Measurements from ENCODE around the gene TRHDE.

Gene TRHDE, protein sequence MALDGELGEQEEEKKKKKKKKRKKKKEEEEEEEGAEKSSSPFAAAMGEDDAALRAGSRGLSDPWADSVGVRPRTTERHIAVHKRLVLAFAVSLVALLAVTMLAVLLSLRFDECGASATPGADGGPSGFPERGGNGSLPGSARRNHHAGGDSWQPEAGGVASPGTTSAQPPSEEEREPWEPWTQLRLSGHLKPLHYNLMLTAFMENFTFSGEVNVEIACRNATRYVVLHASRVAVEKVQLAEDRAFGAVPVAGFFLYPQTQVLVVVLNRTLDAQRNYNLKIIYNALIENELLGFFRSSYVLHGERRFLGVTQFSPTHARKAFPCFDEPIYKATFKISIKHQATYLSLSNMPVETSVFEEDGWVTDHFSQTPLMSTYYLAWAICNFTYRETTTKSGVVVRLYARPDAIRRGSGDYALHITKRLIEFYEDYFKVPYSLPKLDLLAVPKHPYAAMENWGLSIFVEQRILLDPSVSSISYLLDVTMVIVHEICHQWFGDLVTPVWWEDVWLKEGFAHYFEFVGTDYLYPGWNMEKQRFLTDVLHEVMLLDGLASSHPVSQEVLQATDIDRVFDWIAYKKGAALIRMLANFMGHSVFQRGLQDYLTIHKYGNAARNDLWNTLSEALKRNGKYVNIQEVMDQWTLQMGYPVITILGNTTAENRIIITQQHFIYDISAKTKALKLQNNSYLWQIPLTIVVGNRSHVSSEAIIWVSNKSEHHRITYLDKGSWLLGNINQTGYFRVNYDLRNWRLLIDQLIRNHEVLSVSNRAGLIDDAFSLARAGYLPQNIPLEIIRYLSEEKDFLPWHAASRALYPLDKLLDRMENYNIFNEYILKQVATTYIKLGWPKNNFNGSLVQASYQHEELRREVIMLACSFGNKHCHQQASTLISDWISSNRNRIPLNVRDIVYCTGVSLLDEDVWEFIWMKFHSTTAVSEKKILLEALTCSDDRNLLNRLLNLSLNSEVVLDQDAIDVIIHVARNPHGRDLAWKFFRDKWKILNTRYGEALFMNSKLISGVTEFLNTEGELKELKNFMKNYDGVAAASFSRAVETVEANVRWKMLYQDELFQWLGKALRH

DNA sequence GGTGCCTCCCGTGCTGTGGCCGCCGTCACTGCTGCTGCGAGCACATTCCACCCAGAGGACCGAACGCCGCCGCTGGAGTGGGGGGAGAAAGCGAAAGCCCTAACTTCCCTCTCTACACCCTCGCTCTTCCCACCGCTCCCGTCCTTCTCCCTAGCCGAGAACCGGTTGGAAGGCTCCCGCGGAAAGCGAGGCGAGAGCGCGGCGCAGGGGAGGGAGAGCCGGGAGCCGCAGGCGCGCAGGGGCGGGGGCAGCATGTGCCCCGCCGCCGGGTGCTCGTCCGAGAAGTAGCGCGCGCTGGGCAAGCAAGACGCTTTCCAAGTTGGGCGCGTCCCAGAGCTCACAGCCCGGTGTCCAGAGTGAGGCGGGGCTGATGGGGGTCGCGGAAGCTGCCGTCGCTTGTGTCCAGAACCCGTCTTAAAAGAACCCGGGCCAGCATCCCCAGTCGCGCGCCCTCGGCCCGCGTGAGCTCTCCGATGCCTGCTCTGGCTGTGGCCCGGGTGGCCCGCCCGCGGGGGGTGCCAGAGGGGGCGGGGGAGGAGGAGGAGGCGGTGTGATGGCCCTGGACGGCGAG lies at the start of gene TRHDE:
TRHDE (plus strand) TSS at position 280 of the 571 bp plus-strand sequence; CDS start at position 554, 274 bp downstream.
- DNase-seq (ENCODE audit: low read depth in 2 of 2), result no peak

DNA sequence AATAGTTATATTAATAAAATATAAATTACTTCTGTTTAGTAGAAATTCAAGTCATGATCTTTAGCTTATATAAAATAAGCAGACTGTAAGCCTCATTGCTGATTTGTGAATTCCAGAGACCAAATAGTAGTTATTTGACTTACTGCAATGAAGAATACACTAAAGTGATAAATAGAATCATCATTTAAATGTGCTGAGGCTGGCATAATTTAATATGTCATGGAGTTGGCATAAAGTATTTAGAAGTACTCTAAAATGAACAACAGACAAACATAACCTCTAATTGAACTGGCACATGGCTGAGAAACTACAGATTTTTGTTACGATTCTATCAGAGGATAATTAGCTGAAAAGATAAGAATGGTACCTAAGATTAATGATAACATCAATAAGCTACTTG lies 45.7 kb upstream of the TRHDE start:
- DNase-seq (ENCODE audit: low read depth in 2 of 2), result no peak

DNA sequence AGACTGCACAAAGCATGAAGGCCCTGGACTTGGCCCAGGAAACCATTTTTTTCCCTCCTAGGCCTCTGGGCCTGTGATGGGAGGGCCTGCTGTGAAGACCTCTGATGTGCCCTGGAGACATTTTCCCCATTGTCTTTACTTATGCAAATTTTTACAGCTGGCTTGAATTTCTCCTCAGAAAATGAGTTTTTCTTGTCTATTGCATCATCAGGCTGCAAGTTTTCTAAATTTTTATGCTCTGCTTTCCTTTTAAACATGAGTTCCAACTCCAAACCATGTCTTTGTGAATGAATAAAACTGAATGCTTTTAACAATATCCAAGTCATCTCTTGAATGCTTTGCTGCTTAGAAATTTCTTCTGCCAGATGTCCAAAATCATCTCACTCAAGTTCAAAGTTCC lies 43.7 kb upstream of the TRHDE start:
- no peak for DNase-seq (ENCODE audit: low read depth in 2 of 2)

DNA sequence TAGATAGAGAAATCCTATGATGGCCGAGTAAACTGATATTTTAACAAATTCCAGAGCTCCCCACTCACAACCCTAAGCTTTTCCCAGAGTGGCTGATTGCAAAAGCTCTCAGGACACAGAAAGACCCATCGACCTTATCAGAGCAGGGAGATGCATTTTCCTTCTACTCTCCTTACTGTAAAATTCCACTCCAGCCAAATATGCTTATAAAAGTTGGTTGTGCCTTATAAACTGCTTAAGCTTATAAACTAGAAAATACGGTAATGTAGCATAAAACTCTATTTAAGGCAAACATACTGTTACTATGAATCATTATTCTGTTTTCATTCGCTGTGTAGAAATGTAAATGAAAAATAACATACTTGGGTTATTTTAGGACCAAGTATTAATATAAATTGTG lies 41.6 kb upstream of the TRHDE start:
- DNase-seq (ENCODE audit: low read depth in 2 of 2), result no peak

DNA sequence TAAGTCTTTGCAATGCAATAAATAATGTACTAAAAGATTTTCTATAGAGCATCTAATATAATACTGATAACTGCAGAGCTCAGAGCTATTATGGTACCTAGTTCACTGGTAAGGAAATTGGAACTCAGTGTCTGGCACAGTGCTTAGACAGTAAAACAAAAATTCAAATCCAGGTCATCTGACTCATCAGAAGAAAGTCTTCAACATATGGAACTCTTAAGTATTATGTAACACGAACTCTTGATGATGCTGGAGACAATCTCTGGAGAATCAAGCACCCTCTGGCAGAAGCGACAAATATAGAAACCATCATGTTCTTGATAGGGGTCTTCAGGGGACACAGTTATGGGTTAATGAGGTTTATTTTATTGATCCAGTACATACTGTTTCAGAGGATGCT lies 37.3 kb upstream of the TRHDE start:
- DNase-seq (ENCODE audit: low read depth in 2 of 2), result no peak

DNA sequence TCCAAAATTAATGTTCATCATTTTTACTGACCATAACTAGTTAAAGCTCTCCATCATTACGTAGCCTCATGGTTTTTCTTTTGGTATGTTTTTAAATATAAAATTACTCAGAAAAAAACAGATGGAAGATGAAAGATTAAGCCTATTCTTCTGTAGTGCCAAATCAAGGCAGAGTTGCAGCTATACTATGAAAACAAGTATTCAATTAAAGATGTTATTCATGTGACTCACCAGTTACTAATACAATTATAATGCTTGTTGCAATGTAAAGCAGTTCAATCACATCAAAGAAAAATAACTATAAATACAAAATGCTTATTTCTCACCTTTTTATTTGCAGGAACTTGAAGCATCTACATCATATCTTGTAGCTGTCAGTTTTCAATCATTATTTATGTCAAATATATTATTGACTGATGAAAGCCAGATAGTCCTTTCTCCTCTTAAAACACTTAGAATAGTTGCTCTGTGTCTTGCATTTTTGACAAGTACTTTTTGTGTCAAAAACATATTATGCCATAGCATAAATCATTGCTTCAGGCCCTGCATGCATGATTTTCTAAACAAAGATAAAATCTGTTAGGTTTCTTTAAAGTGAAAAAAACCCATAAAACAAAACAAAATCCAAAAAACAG lies 36.0 kb upstream of the TRHDE start:
- DNase-seq (ENCODE audit: low read depth in 2 of 2), result no peak

DNA sequence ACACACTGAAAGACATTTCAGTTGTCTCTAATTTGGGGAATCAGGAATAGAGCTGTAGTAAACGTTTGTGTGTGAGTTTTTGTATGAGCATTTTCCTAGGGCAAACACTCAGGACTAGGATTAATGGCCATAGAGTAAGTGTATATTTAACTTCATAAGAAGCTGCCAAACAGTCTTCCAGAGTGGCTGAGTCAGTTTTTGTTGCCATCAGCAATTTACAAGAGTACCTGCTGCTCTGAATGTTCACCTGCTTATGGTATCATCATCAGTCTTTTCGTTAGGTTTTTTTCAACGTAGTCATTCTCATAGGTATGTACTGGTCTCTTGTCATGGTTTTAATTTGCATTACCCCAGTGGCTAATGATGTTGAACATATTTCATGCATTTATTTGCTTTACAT lies 30.6 kb upstream of the TRHDE start:
- no peak for DNase-seq (ENCODE audit: low read depth in 2 of 2)

DNA sequence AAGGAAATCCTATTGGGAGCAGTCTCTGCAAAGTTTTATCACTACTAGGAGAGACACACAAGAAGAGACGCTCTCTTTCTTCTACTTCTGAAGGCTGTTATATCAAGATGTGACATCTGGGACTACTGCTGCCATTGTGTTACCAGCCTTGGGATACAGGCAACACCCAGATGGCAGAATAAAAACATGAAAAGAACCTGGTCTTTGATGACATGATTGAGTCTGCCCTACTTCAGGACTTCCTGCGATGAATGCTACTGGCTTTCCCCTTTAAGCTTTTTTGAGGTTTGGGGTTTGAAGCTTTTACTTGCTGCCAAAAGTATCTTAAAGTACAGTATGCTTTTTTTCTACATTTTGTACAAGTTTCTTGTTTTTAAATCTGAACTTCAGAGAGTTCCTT lies 29.2 kb upstream of the TRHDE start:
- no peak for DNase-seq (ENCODE audit: low read depth in 2 of 2)

DNA sequence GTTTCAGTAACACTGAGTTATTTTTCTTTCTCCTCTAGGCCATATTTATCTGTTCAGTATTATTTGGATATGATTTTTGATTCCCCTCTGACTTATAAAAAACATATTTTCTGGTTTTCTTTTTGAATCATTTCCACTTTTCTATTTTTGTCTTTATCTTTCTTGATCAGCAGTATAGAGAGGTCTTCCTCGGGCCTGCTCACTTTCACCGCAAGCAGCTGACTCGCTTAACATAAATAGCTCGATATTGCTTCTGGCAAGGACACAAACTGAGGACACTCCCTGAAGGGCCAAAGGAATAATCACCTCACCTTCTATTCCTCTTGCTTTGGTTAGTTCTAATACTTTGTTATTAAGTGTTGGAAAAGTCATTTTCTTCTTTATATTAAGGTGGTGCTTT lies 25.8 kb upstream of the TRHDE start:
- no peak for DNase-seq (ENCODE audit: low read depth in 2 of 2)

DNA sequence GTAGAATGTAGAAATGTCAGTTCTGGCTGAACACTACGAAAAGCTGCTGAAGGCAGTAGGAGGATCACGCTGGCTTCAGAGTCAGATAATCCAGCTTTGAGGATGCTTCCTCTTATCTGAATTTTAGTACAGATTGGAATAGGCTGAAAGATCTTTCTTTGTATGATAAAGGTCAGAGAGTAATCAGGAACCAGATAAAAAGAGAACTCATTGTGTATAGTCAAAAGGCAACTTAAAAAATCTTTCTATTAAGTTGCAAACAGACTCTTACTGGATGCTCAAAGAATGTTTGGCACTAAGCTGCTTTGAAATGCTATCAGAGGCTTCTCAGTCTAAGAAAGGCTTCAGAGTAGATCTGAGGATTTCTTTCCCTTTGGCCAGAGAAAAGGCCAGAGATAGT lies 21.8 kb upstream of the TRHDE start:
- DNase-seq (ENCODE audit: low read depth in 2 of 2), result no peak

DNA sequence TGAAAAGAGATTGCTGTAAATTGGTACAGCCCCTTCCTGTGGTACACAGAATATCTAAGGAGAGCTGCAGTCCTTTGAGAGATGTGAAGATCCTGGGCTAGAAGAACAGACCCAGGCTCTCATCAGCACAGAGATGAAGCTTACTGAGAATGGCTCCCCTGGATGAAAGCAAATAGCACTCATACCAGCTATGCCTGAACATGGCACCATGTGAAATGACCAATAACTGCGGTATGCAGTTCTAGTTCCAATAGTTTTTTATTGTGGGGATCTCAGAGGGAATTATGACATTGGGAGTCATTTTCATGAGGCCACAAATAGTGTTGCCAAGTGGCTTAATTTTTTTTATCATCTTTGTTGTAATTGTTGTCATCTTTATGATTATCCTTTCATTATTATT lies 15.4 kb upstream of the TRHDE start:
- no peak for DNase-seq (ENCODE audit: low read depth in 2 of 2)

DNA sequence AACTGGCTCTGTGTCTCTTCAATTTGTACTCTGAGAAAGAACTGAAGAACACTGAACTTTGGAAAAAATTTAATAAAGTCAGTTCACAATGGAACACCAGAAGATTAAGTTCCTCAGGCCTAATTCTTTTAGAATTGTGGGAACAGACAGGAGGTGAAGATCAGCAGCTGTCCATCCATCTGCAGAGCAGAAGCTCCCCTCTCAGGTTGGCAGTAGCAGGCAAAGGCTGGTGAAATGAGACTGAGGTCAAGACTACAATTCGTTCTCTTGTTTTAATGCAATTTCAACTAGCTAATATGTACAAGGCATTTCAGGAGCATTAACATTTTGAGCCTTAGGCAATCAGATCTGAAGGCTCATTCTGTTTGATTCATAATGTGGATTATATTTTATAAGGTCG lies 10.3 kb upstream of the TRHDE start:
- no peak for DNase-seq (ENCODE audit: low read depth in 2 of 2)

DNA sequence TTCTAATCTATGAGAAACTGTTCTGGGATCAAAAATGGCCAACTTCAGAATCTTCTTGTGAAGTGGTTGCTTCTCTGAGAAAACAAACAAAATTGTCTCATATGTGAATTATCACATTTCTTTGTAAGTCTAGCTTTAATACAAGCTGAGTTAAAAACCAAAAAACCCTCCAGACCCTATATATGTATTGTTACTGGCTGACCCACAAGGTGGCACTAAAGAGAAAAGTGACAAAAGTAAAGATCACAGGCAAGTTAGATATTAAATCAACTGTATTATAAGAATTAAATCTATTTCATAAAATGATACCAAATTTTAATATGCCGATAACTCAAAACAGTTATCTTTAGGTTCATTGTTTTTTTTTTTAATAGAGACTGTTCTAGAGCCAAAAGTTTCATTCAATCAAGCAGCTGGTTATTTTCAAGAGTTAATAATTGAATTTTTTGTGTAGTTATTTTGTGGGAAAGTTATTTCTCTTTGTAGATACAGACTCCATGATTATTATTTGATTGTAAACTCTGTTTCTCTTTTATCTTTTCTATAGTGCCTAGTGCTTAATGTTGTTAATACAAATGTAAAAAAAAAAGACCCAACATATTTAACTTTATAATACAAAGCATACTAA lies 7.5 kb upstream of the TRHDE start:
- DNase-seq (ENCODE audit: low read depth in 2 of 2), result no peak

DNA sequence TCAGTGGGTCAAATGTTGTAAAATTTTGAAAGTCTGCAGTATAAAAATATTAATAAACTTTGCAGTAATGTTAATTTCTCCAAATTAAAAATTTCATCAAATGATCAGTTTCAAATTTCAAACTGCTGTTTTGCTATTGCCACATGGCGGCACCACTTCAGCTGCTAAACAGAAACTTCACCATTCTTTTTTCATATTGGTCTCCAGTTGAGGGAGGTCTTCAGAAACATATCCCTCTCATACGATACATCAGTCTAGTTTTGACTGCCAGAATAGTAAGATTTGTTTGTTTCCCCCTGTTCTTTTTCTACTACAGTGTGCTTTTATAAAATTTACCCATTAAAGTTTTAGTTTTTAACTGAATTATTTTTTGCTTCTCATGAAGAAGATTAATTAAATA lies 4.2 kb upstream of the TRHDE start:
- no peak for DNase-seq (ENCODE audit: low read depth in 2 of 2)

DNA sequence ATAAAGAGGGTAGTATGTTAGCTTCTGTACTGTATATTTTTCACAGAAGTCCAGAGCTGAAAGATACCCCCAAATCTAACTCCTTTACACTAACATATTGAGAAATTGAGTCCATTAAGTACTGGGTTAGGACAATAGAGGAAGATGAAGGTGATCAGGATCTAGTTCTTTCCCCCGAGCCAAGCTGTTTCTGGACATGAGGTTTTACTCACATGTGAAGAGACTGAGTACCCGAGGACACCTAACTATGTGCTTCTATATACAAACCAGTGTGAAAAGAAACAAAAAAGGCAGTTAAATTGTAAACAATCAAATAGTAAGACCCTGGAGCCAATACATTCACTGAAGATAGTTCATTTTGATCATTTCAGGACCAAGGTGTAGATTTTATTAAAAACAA lies 3.8 kb upstream of the TRHDE start:
- no peak for DNase-seq (ENCODE audit: low read depth in 2 of 2)

DNA sequence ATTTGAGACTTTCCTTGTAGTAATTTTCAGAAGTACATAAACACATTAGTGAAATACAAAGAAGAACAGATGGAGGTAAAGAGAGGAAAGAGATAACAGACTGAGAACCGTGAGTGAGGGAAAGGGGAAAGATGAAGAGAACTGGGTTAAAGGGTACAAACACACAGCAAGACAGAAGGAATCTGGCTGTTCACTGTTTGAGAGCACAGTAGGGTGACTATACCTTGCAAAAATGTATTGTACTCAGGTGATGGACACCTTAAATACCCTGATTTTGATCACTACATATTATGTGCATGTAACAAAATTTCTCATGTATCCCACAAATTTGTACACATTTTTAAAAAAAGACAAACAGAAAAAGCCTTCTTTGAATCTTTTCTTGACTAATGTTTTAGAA lies 2.7 kb upstream of the TRHDE start:
- DNase-seq (ENCODE audit: low read depth in 2 of 2), result no peak

DNA sequence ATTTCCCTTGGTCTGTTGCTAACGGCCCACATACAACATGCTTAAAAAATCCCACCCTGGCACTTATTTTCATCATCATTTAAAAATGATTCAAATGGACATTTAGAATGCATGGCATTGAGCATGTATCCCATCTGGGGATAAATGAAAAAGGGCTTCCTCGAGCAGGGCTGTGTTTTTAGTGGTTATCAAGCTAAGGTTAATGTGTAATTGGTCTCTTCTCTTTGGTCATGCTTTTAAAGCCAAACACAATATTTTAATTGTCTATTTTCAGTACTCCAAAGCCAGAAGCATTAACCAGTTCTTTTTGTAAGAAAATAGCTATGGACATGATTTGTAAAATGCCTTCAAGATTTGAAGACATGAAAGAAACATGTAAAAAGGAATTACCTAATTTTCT lies 1.9 kb upstream of the TRHDE start:
- no peak for DNase-seq (ENCODE audit: low read depth in 2 of 2)

DNA sequence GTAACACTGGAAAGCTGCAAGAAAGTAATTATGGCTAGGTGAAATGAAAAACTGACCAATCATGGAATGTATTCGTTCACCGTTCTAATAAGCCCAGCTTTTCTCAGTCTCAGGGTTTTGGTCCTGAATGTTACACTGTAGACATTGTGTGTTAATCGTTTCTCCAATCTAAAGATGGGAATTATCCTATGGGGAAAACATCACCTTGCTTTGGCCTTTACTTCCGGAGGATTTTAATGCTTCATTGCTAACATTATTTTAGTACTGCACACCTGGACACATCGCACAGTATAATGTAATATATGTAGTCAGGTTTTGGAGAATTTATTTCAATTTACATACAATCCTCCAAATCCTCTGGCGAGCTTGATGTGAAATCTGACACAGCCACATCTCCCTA lies 1.2 kb upstream of the TRHDE start:
- DNase-seq (ENCODE audit: low read depth in 2 of 2), result no peak

DNA sequence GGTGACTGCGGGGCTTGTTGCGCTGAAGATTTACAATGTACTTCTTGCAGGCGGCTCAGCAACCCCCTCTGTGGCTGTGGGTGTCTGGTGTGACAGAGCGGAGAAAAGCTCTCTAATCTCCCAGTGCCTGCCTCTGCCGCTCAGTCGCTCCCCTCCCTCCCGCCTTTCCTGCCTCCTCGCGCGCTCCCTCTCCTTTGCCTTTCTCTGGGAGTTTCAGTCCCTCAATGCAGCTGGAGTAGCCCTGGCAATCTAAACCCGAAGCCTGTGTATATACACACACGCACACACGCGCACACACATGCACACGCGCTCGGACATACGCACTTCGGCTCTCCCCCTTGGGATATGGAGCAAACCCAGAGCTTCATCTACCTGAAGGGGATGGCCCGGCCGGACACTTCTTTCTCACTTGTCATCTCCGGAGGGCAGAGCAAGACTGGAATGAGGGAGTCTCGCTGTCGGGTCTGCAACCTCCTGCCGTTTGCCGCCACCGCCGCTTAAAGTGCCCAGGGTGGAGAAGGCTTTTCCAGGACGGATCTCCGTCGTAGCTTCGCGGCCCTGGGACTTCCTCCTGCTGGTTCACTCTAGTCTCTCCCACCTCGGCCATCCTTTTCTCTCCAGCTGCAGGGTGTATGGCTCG lies 599 bp upstream of the TRHDE start:
- no peak for DNase-seq (ENCODE audit: low read depth in 2 of 2)

DNA sequence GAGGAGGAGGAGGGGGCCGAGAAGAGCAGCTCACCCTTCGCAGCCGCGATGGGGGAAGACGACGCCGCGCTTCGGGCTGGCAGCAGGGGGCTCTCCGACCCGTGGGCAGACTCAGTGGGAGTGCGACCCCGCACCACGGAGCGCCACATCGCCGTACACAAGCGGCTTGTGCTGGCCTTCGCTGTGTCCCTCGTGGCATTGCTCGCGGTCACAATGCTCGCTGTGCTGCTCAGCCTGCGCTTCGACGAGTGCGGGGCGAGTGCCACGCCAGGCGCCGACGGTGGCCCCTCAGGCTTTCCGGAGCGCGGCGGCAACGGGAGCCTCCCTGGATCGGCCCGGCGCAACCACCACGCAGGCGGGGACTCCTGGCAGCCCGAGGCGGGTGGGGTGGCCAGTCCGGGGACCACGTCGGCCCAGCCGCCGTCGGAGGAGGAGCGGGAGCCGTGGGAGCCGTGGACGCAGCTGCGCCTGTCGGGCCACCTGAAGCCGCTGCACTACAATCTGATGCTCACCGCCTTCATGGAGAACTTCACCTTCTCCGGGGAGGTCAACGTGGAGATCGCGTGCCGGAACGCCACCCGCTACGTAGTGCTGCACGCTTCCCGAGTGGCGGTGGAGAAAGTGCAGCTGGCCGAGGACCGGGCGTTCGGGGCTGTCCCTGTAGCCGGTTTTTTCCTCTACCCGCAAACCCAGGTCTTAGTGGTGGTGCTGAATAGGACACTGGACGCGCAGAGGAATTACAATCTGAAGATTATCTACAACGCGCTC lies 745 bp downstream of the TRHDE start:
- DNase-seq (ENCODE audit: low read depth in 2 of 2), result no peak

Measured in stimulated activated CD8-positive, alpha-beta memory T cell treated with anti-CD3 and anti-CD28 coated beads, Interleukin-15, amount 100 ng/mL, for 4 hours (primary cell).